K562 (cell line): ENCODE results near the gene TADA2A. TPM values are rescaled to one million over a fixed set of nuclear protein-coding genes. Genes with fewer than 3 reads are reported as not detected.

Experiments
- ATAC-seq: fragments of 200-7000 bp; cut with Tn5 transposase; 3 replicates; pipeline ENCODE4 v1.9.1; 2020; ENCODE audit warnings: moderate library complexity
- BruUV-seq: library from RNA; stranded (reverse); fragments of 400-500 nt; replicated peaks from 2 replicates; lab custom pipeline; 2021; lab: Mats Ljungman, UMichigan
- CTCF ChIA-PET: fragments of 300-600 bp; formaldehyde crosslinking; extraction: SDS; loops from one replicate; lab custom pipeline; 2021; ENCODE audit warnings: low intra/inter-chr PET ratio; lab: Yijun Ruan, JAX
- POLR2A ChIA-PET: fragments of 300-600, 350-650 bp; sonication (Branson Sonifier 250); formaldehyde crosslinking; extraction: SDS; loops from one replicate; lab custom pipeline; 2021; ENCODE audit warnings: antibody characterized with exemption, inconsistent platforms; lab: Yijun Ruan, JAX
- DNase-seq, 4 experiments: peaks; one replicate each; pipeline versions ENCODE4 v3.0.0 to v3.0.0-alpha.2; 2011 to 2018; ENCODE audit warnings: low spot score in 3 of 4, mixed read lengths in 3 of 4; ENCODE audit errors: extremely low read depth in 1 of 4
- FAIRE-seq: peaks from 2 replicates; lab custom pipeline; 2011; peaks lifted over from hg19 to GRCh38; lab: Jason Lieb, UNC
- H2AFZ ChIP-seq: 2 replicates; pipeline ENCODE4 v1.6.0; 2011; ENCODE audit warnings: low read depth, low read length, control low read depth, inconsistent platforms
- H3K27ac ChIP-seq: fragments of 200-600 bp; 3 replicates; pipeline ENCODE4 v1.8.0; 2011; ENCODE audit warnings: low read depth, mild to moderate bottlenecking, control low read depth, inconsistent platforms, low read length, moderate library complexity, mixed read lengths; ENCODE audit errors: extremely low read depth
- H3K27me3 ChIP-seq, 2 experiments: fragments of 300-600 bp in 1 of 2; 2 replicates in 1 of 2; 3 replicates in 1 of 2; pipeline versions ENCODE4 v1.6.0 to v1.8.0; 2011; ENCODE audit warnings: inconsistent platforms in 2 of 2, low read length in 2 of 2, mild to moderate bottlenecking in 1 of 2, mixed read lengths in 1 of 2, moderate library complexity in 1 of 2; ENCODE audit not compliant: control insufficient read depth in 2 of 2, insufficient read depth in 2 of 2
- H3K36me3 ChIP-seq: fragments of 300-600 bp; 3 replicates; pipeline ENCODE4 v1.8.0; 2011; ENCODE audit warnings: mild to moderate bottlenecking, low read length, inconsistent platforms; ENCODE audit not compliant: control insufficient read depth, insufficient read depth
- H3K4me1 ChIP-seq, 2 experiments: fragments of 200-600 bp in 1 of 2; replicated peaks in 1 of 2; 2 replicates in 1 of 2; 3 replicates in 1 of 2; pipeline versions ENCODE4 v1.5.1 to v1.8.0; 2011; ENCODE audit warnings: inconsistent platforms in 2 of 2, low read length in 2 of 2, mild to moderate bottlenecking in 1 of 2, mixed read lengths in 1 of 2, moderate library complexity in 1 of 2; ENCODE audit not compliant: control insufficient read depth in 2 of 2, insufficient read depth in 2 of 2
- H3K4me2 ChIP-seq: 2 replicates; pipeline ENCODE4 v1.6.1; 2011; ENCODE audit warnings: low read length, control low read depth, inconsistent platforms, mixed read lengths; ENCODE audit not compliant: insufficient read depth
- H3K4me3 ChIP-seq: fragments of 200-600 bp; sonication (generic), shearing (Covaris generic); 2 replicates; pipeline ENCODE4 v1.5.1; 2016; ENCODE audit warnings: control low read depth, inconsistent platforms
- H3K79me2 ChIP-seq: fragments of 200-600 bp; 3 replicates; pipeline ENCODE4 v1.8.0; 2011; ENCODE audit warnings: low read length, inconsistent platforms; ENCODE audit not compliant: control insufficient read depth, insufficient read depth
- H3K9ac ChIP-seq, 2 experiments: 2 replicates each; pipeline versions ENCODE4 v1.6.0 to v1.6.1; 2011; ENCODE audit warnings: low read depth in 2 of 2, low read length in 2 of 2, control low read depth in 1 of 2, inconsistent platforms in 1 of 2, mild to moderate bottlenecking in 1 of 2, mixed read lengths in 1 of 2; ENCODE audit not compliant: insufficient read depth in 1 of 2
- H3K9me1 ChIP-seq: one replicate; pipeline ENCODE4 v1.6.0; 2011; ENCODE audit warnings: inconsistent platforms, mild to moderate bottlenecking, low read length, moderate library complexity; ENCODE audit not compliant: control insufficient read depth, insufficient read depth
- H3K9me3 ChIP-seq: replicated peaks from 2 replicates; pipeline ENCODE4 v1.5.1; 2011; ENCODE audit warnings: low read depth, low read length, inconsistent platforms; ENCODE audit not compliant: control insufficient read depth, insufficient read depth
- H4K20me1 ChIP-seq: replicated peaks from 2 replicates; pipeline ENCODE4 v1.6.1; 2011; ENCODE audit warnings: low read length, inconsistent platforms, mixed read lengths; ENCODE audit not compliant: control insufficient read depth, insufficient read depth
- CBX5 ChIP-seq: IDR thresholded peaks from 2 replicates; pipeline ENCODE4 v1.6.1; 2014; ENCODE audit warnings: low read depth, borderline replicate concordance
- ELF1 ChIP-seq: fragments of 200-800 bp; sonication (Bioruptor generic); IDR thresholded peaks from 2 replicates; pipeline ENCODE4 v1.6.1; 2016; ENCODE audit warnings: missing genetic modification characterization, missing compliant biosample characterization
- MYNN ChIP-seq, 2 experiments: sonication (generic); formaldehyde crosslinking in 1 of 2; IDR thresholded peaks; 2 replicates each; pipeline versions ENCODE4 v1.5.0 to v1.6.1; 2016 to 2020; ENCODE audit warnings: antibody characterized with exemption in 1 of 2, missing genetic modification reagents in 1 of 2
- PCBP2 ChIP-seq: fragments of 200-400 bp; formaldehyde crosslinking; IDR thresholded peaks from 2 replicates; pipeline ENCODE4 v1.6.1; 2018; ENCODE audit warnings: low read length, low read depth, mild to moderate bottlenecking, moderate library complexity; ENCODE audit not compliant: poor library complexity, severe bottlenecking
- RFX1 ChIP-seq: fragments of 450-650 bp; IDR thresholded peaks from 2 replicates; pipeline ENCODE4 v1.6.1; 2016; ENCODE audit warnings: mild to moderate bottlenecking, moderate library complexity
- SAFB ChIP-seq: fragments of 200-400 bp; formaldehyde crosslinking; IDR thresholded peaks from 2 replicates; pipeline ENCODE4 v1.6.1; 2017; ENCODE audit warnings: low read depth, low read length, borderline replicate concordance
- WGBS: fragments of 100-300 bp; shearing (Covaris generic); methylation state at CpG from one replicate; pipeline ENCODE4 v1.1.6; 2016; ENCODE audit warnings: low coverage, mixed read lengths; ENCODE audit not compliant: insufficient coverage; ENCODE audit errors: missing lambda C conversion rate; 5-methylcytosine and 5-hydroxymethylcytosine counted together
- in situ Hi-C: fragments of 300-500 bp; cut with MboI; formaldehyde crosslinking; loops from 4 replicates; pipeline ENCODE4 v1.15.0; 2018; ENCODE audit warnings: inconsistent platforms, mixed read lengths
- intact Hi-C: fragments of 100-400 bp; cut with micrococcal nuclease; formaldehyde crosslinking; loops from 2 replicates; pipeline ENCODE4 v1.14.2; 2022
- polyA plus RNA-seq, 8 experiments: library from polyadenylated mRNA; depleted of rRNA in 4 of 8; stranded (reverse) in 5 of 8; unstranded in 3 of 8; fragments of >200 nt; fragmentation: Nextera tagmentation in 2 of 8; fragmentation: Illumina TruSeq in 1 of 8; extraction: Ambion mirVana in 2 of 8; extraction: Trizol in 1 of 8; gene quantifications; 2 replicates each; pipeline versions ENCODE4 v1.2.1 to v1.2.3, GENCODE V29; 2011 to 2014; ENCODE audit warnings: inconsistent platforms in 1 of 8, missing spikeins in 1 of 8
- total RNA-seq, 7 experiments: library from RNA; depleted of rRNA in 6 of 7; stranded (reverse); fragments of >200 nt in 6 of 7; fragmentation: Illumina TruSeq in 2 of 7; extraction: Trizol in 2 of 7; gene quantifications; 2 replicates each; pipeline versions ENCODE4 v1.2.1 to v1.2.3, GENCODE V29; 2011 to 2021; ENCODE audit warnings: low replicate concordance in 1 of 7
- TF ChIP-seq, protein P1 (sequence below): sonication (generic); formaldehyde crosslinking; IDR thresholded peaks from 2 replicates; pipeline ENCODE4 v1.8.1; 2023; ENCODE audit warnings: mild to moderate bottlenecking, missing genetic modification reagents

Gene TADA2A
- total and polyA plus RNA-seq, 9 of the 15 experiments (the other 6 are each of a cell fraction or from before 2014, with no cell fraction given), result 13.8 to 37.7 (median 25.0) TPM

- TF ChIP-seq, protein P1, sequence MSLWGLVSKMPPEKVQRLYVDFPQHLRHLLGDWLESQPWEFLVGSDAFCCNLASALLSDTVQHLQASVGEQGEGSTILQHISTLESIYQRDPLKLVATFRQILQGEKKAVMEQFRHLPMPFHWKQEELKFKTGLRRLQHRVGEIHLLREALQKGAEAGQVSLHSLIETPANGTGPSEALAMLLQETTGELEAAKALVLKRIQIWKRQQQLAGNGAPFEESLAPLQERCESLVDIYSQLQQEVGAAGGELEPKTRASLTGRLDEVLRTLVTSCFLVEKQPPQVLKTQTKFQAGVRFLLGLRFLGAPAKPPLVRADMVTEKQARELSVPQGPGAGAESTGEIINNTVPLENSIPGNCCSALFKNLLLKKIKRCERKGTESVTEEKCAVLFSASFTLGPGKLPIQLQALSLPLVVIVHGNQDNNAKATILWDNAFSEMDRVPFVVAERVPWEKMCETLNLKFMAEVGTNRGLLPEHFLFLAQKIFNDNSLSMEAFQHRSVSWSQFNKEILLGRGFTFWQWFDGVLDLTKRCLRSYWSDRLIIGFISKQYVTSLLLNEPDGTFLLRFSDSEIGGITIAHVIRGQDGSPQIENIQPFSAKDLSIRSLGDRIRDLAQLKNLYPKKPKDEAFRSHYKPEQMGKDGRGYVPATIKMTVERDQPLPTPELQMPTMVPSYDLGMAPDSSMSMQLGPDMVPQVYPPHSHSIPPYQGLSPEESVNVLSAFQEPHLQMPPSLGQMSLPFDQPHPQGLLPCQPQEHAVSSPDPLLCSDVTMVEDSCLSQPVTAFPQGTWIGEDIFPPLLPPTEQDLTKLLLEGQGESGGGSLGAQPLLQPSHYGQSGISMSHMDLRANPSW (CRISPR knock-in tag), result no peak
- no peak for TF ChIP-seq ELF1
- no peak for TF ChIP-seq CBX5
- no peak for TF ChIP-seq SAFB
Measured at GRCh38 chr17:37513711-37514110, 107.0 kb downstream of the TADA2A start (continued).

GRCh38 chr17:37516127-37516571 is 109.5 kb downstream of the TADA2A start:
- no peaks in the 10 kb centered on the region for H3K9me3 ChIP-seq
- no peak for FAIRE-seq
- ChIA-PET POLR2A (no interaction called here), CTCF (no interaction called here)
- H3K9me1 ChIP-seq, result no peaks in the 10 kb centered on the region
- BruUV-seq, result no TSS peak
- peaks cover 3 to 14% of the 10 kb centered on the region in 2 experiments; a peak in 4 of 5 replicates for H3K4me1 ChIP-seq
- DNase-seq, result no peak
- no peak overlapping the region for H2AFZ ChIP-seq
- in situ Hi-C loops, result no loop called here
- intact Hi-C loops, result no loop called here
- H3K9ac ChIP-seq, result no peak overlapping the region
- TF ChIP-seq RFX1 (peak; percentile 57), PCBP2 (no peak), MYNN (IDR thresholded peaks at IDR 0.05) (0 out of 2 replicates have a peak, but pooled peaks have one; percentile 33), MYNN (CRISPR knock-in tag; IDR thresholded peaks at IDR 0.05) (no peak)
- no peaks in the 10 kb centered on the region for H3K79me2 ChIP-seq
- no peak overlapping the region for H3K4me3 ChIP-seq
- 82% methylated on average over 6 of the region's 6 CpGs for WGBS
- no peaks in the 10 kb centered on the region for H3K27me3 ChIP-seq
- no peak for ATAC-seq
- H3K4me2 ChIP-seq, result no peak overlapping the region
- peaks cover 4% of the 10 kb centered on the region; the same call in 1 of the 2 replicates for H4K20me1 ChIP-seq
- peaks cover 75% of the 10 kb centered on the region; the same call in 2 of the 3 replicates for H3K36me3 ChIP-seq
- H3K27ac ChIP-seq, result no peak overlapping the region
